ENCODE data around the gene EHF.
A peak's percentile ranks its signal among the peaks of the same experiment; 100 is the strongest.

The EHF gene

DNA sequence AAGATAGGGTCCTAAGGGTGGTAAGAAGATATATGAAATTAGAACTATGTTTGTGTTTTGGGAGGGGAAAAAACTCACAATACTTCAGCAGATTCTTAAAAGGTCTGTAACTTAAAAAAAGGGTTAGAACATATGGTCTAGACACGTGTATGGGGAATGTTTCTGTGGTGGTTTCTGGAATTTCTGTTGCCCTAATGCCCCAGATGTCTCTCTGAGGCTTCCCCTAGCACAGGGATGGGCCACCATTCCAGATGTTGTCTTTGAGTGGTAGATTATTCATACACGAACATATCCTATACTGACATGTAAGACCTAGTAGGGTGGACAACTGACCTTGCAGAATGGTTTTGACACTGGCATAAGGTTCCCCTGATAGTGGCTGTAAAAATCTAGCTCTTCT is 26.2 kb downstream of the EHF start:
- no peak for DNase-seq

DNA sequence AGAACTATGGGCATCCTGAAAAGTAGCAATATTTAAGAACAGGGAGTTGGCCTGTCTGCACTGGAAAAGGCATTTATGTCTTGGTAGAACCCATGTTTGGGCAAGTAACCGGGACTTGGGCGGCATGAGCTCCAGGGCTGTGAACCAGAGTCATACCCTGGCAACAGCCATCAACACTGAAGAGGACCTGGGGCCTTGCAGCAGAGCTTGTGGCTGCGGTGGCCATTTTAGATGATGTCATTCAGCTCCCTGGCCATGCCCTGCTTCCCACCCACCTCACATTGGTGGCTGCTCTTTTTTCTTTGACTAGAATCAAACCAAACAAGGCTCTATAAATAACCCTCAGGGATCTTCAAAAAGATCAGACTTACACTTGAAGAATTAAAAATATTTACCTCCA is 26.6 kb downstream of the EHF start:
- no peak for DNase-seq

DNA sequence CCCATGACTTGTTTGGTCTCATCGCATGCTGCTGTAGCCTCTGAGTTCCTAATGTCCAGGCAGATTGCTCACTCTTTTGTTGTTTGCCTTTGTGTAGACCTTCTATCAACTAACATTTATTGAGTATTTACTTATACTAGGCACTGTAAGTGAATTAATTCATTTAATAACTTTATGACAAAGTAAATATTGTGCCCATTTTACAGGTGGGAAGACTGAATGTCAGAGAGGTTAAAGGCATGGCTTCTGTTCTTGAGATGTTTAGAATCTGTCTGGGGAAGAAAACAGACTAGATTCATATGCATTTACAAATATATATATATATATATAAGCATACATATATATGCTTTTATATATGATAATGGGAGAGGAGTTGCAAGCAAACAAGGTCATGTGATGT is 27.1 kb downstream of the EHF start:
- no peak for DNase-seq

DNA sequence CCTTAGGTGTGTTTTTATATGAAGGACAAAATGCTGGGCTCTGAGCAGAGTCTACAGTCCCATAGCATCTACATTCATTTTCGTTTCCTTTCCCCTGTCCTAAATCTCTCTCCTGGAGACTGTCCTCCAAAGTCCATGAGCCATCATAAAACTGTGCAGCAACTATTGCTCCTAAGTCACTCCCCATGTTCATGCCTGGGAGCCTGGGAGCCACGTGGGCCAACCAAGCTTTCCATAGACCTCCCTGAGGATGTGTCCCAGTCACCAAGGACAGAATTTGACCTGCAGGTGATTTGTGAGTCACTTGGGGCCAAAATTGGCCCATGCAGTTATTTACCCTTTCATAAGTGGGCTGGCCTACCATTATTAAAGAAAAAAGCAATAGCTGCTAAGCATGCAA is 28.7 kb downstream of the EHF start:
- DNase-seq = no peak

DNA sequence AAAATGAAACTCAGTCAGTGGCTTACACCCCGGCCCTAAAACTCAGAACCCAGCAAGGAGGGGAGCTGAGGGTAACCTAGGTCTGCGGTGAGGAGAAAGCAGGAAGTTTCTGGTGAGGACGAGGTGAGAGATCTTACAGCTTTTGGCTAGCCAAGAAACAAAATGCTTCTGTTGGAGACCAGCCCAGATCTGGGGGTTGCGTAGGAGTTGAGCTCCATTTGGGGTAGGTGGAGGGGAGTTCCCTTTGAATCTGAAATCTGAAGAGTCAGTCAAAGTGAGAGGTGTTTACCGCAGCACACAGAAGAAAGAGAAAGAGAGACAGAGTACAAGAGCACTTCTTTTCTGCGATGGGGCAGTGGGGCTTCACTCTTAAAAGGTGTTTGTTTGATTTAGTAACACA is 29.6 kb downstream of the EHF start:
- DNase-seq = no peak

DNA sequence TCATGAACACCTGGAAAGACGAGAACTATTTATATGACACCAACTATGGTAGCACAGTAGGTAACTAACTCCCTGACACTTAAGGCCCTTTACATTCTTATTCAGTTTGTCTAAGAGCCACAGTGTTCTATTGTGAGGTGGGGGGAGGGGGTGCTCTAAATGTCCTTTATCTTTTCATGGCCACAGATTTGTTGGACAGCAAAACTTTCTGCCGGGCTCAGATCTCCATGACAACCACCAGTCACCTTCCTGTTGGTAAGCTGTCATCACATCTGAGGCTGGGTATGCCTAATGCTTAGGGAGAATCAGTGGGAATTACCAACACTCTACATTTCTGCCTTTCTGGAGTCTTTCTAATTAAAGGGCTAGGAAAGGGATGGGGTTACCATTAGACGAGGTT is 30.7 kb downstream of the EHF start:
- no peak for DNase-seq

DNA sequence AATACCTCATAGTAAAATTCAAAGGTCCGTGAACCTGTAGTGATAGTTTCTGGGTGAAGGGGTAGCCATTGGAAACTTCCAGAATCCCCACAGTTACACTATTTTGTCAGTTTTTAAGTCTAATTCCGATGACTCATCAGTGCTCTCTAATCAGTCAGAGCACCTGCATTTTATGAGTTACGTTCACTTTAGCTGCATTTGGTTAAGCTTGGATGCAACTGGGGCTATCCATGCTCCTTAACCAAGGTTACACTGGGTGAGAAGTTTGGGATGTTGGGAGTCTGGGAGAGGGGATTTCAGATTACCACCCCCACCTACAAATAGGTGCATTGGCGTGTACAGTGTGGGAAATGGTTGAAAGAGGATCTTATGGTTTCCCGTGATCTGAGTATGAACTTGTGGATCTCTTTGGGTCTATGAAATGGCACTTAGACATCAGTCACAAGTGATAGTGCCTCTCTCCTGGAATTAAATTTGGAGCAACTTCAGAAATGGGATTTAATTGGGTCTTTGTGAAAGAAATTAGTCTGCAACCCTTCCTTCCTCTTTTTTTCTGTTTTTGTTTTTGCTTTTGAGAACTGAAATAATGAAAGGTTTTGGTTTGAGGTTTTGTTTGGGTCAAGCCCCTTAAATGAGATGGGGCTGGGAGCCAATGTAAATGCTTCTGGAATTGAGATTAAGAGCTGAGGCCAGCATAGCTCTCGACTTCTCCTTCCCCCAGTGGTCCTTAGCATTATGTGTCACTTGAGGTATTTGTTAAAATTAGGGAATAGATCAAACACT is 31.5 kb downstream of the EHF start:
- DNase-seq = no peak

DNA sequence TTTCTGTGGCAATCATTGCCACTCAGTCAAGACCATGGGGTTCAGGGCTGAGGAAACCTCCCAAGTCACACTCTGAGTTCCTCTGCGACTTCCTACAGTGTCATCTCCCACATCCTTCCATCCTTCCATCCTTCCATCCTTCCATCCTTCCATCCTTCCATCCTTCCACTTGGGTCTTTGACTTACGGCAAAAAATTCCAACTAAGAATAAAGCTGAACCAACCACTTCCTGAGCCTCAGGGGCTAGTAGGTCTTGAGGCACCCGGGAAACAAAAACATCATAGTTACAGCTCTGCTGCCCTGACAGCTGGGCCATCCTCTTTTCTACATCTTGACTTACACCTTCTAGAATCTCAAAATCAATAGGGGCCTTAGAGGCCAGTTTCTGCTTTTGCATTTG is 32.1 kb downstream of the EHF start:
- no peak for DNase-seq

DNA sequence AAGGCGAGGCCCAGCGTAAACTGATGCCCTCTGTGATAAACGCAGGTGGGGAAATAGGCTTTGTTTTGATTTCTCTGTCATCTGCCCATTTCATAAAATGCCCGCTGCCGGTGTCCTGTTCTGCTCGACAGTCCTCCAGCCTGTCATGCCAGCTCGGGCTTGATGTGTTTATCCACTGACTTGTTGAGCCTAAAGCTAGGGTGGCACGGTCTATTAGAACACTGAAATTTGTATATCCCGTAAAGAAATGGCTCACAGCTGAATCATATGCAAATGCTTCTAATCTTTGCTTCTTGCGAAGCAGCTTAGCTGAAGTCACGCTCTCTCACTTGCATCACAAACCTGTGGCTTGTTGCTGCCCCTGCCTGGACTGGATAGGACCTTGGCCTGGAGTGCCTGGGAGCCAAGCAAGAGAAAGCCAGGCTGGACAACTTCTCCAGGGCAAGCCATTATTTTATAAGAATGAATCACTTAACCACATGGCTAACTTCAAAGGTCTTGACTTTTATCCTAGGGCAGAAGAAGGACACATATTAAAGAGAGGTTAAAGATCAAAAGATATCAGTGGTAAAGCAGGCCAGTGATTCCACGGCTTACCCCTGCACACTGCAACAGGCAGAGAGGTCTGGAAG is 33.1 kb downstream of the EHF start:
- peak; percentile 98 for DNase-seq

DNA sequence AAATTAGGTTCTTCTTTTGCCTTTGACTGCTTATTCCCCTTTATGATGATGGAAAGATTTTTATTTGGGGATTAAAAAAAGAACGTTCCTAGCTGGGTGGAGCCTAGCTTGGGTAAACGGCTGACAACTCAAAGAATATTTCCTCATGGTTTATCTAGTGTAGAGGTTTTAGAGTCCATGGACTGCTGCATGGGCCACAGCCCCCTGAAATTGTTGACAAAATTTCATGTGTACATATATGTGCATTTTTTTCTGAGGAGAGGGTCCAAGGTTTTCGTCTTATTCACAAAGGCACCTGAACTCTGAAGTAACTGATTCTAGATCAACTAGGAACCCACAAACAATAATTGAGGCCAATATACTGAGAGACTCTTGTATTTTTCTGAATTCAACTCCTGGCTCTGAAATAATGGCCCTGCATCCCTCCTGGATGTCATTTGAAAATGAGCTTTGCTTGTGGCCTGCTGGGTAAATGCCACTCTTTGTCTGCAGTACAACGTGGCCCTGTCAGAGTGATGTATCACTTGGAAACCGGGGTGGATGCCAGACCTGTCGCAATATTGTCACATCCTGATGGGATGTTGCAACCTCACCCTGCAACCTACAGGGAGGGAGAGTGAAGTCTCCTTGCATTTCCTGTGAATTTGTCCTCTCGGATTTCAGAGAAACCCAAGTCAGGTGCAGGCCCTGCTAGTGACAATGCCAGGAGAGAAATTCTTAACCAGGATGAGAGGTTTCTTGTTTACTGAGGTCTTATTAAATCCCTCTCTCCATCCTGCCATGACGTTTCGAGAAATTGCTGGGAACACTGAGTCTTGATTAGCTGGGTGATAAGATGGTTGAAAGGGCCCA is 33.8 kb downstream of the EHF start:
- DNase-seq = no peak

DNA sequence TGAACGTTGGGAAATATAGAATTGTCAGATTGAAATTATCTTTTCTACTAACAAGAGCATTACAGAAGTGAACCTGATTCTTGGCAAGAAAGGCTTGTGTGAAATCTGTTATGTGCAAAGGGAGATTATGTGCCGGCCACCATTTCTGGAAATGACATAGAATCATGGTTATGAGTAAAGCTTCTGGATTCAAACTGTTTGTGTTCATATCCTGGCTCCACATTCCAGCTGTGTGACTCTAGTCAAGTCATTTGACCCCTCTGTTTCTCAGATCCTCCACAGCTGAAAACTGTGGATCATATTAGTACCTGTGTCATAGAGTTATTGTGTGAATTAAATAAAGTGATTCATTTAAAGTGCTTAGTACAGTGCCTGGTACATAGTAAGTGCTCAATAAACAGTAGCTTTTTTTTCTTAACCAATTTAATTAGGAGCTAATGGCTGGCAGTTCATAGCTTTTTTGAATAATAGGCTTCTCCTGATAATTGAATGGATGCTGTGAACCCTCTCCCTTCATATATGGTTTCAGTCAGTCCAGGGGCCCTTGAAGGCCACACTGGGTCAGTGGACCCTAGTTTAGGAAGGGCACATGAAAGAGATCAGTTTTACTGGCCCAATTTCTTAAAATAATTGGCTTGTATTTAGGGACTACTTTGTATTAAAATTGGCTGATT is 34.6 kb downstream of the EHF start:
- DNase-seq = no peak

DNA sequence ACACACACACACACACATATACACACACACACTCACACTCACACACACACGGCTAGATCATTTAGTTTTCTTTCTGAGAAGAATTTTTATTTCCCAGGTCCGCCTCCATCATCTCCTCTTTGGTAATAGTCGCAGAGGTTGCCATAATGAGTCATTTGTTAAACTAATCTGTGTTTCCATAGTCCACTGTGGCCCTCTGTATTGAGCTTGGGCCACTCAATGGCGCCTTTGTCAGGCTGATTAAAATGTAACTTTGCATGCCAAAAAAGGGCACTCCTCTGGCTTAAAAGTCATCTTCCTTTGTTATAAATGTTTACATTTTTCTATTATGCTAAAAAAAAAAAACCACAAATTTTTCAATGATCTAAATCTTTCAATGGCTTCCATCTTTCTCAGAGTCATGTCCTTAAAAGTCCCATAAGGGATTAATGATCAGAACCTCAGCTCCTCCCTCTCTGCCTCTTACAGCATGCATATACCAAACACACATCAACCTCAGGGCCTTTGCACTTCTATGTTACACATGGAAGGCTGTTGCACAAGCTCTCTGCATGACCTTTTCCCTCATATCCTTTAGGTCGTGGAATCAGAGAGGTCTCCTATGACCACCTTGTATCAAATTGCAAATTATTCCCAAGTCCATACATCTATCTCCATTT is 35.3 kb downstream of the EHF start:
- DNase-seq = peak; percentile 76

DNA sequence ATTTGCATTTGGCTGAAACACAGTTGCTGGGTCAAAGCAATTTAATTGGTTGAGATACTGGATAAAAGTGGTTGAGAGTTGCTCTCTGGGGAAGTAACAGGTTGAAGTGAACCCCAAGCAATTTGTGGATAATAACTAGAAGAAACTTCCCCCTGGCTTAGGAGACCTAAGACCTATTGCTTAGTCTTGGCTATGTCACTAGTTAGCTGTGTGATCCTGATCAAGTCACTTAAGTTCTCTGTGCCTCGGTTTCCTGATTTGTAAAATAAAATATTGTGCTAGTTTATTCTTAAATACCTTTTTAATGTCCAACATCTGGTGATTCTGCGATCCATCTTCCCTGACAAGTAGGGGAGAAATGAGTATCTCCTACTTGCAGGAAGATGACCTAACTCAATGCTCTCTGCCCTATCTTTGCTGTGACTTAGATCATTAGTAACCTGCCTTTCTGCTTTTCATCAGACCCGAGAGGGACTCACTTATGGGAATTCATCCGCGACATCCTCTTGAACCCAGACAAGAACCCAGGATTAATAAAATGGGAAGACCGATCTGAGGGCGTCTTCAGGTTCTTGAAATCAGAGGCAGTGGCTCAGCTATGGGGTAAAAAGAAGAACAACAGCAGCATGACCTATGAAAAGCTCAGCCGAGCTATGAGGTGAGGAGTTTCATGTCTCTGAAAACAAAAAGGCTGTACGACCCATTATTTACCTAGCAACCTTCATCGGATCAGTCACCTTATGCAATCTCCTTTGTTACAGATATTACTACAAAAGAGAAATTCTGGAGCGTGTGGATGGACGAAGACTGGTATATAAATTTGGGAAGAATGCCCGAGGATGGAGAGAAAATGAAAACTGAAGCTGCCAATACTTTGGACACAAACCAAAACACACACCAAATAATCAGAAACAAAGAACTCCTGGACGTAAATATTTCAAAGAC is 37.5 kb downstream of the EHF start:
- no peak for DNase-seq

DNA sequence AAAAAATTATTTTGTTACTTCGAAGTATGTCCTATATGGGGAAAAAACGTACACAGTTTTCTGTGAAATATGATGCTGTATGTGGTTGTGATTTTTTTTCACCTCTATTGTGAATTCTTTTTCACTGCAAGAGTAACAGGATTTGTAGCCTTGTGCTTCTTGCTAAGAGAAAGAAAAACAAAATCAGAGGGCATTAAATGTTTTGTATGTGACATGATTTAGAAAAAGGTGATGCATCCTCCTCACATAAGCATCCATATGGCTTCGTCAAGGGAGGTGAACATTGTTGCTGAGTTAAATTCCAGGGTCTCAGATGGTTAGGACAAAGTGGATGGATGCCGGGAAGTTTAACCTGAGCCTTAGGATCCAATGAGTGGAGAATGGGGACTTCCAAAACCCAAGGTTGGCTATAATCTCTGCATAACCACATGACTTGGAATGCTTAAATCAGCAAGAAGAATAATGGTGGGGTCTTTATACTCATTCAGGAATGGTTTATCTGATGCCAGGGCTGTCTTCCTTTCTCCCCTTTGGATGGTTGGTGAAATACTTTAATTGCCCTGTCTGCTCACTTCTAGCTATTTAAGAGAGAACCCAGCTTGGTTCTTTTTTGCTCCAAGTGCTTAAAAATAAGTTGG is 38.3 kb downstream of the EHF start:
- DNase-seq = no peak

DNA sequence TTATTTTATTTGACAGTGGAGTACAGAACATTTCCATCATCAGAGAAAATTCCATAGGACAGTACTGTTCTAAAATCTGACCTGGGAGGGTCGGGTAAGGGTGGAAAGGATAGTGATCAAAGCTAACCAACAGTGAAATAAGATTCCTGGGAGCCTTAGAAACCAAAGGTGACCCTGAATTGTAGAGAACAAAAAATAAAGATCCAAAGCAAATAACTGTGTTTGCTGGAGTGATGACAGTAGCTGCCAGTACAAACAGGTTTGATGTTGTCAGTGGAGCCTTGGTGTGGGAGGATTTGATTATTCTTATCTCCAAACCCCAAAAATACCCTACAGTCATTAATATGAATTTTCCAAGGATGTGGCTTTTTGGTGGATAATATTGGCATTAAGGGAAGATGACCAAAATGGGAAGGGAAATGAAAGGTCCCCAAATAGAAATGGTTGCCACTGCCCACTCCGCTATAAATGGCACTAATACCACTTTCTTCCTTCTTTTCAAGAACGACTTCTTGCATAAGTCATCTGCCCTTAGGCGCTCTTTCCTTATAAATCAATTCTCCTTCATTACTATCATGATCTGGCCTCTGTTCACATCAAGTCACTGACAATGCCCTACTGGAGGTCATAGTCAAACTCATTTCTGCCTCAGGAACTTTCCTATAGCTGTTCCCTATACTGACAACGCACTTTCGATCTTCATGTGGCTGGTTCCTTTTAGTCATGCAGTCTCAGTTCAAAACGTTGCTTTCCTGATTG is 44.4 kb downstream of the EHF start:
- DNase-seq = no peak

DNA sequence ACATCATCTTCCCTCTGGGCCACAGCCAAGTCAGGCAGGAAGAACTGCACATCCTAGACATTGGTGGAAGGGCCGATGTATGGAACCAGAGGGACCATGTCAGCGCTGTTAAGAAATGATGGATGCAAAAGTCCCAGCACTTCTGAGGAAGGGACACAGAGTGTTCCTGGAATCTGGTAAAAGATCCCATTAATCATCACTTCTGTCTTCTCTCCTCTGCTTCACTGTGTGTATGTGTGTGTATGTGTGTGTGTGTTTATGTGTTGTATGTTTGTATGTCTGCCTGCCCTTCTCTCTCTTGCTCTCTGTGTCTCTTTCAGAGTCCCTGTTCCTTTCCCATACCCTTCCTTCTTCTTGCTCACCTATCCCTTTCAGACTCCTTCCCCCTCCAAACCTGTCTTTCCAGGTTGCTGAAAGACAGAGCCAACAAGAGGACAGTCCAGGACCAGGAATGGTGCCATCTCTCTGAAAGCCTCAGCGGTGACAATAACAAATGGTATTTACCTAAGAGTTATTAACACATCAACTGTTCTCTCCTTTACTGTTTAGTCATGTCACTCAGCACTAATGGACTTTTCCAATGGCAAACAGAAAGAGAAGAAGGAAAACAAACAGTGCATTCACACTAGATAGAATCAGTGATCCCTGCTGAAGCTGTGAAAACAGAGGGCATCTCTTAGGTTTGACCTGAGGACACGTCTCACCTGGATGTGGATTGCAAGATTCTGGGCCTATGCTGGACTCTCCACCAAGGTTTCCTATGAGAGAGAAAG is 47.1 kb downstream of the EHF start:
- DNase-seq = peak; percentile 9

DNA sequence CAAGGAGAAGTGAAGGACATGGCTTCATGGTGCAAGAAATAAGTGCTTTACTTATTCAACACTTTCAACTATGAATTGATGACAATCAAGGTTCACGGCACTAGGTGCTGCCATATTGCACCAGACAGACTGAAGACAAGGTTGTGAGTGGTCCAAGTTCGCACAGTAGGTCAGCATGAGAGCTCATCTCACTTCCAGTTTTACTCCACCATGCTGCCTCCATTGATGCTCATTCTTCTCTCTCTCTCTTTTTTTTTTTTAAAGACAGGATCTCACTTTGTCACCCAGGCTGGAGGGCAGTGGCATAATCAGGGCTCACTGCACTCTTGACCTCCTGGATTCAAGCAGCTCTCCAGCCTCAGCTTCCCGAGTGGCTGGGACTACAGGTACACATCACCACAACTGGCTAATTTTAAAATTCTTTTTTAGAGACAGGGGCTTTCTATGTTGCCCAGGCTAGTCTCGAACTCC is 47.7 kb downstream of the EHF start:
- DNase-seq = no peak

DNA sequence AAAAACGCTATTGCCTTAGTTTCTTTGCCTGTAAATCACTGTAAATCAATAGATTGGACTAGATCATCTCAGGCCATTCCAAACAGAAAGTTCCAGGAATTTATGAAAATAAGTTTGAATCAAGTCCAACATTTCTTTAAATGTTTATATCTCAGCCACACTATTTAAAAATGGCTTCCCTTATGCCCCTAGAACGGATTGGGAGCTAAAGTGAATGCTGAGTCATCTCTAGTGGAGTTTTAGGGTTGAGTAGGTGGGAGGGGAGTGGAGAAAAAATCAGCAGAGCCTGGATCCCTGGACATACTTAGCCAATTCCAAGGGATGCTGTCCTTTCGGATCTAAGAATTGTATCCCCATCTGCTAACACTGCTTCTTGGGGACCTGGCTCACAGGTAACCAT is 48.6 kb downstream of the EHF start:
- DNase-seq = no peak

DNA sequence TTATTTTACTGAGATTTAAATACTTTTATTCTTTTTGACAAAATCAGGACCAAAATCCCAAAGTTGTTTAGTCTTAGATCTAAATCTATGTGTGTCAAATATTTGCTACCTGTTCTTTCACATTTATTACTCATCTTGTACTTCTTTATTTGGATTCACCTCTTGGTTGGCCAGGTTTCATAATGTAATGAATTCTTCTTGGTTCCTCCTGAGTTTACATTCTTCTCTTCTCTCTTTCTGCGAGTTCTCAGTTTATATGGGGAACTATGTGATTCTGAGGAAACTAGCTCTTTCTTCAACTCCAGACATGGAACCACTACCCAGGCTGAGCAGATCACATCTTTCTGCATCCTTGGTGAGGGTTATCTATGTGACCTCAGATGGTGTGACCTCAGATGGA is 50.2 kb downstream of the EHF start:
- DNase-seq = no peak
